GM18951 (cell line): ENCODE results near the gene CD8B2.

Experiments
- POLR2A ChIP-seq: IDR thresholded peaks from 4 replicates; pipeline ENCODE4 v1.6.1; 2011; ENCODE audit warnings: mild to moderate bottlenecking; ENCODE audit not compliant: insufficient read length, insufficient read depth; ENCODE audit errors: extremely low read depth
- in situ Hi-C: fragments of 300-500 bp; cut with MboI; formaldehyde crosslinking; loops from one replicate; pipeline ENCODE4 v1.12.0; 2022; ENCODE audit warnings: low sequenced_read_pairs, mixed read lengths, inconsistent platforms; ENCODE audit not compliant: unreplicated experiment

CD8B2 gene

GRCh38 chr2:106536490-106536889, 49.3 kb downstream of the CD8B2 start:
- in situ Hi-C loops: loop anchor here (25.0 kb wide), 1 partner anchor 274 kb away; no protein-coding TSS in a partner anchor

GRCh38 chr2:106537047-106537446, 49.9 kb downstream of the CD8B2 start:
- TF ChIP-seq POLR2A: no peak
- in situ Hi-C loops: loop anchor here (25.0 kb wide), 1 partner anchor 275 kb away; no protein-coding TSS in a partner anchor

More at GRCh38 chr2:106536490-106536889, 49.3 kb downstream of the CD8B2 start:
- TF ChIP-seq POLR2A: no peak

- in situ Hi-C loops: loop anchor here (25.0 kb wide), 1 partner anchor 275 kb away; no protein-coding TSS in a partner anchor
- TF ChIP-seq POLR2A: no peak
Observed at GRCh38 chr2:106537791-106538191, 50.6 kb downstream of the CD8B2 start.

GRCh38 chr2:106540886-106541285, 53.7 kb downstream of the CD8B2 start:
- in situ Hi-C loops: loop anchor here (25.0 kb wide), 1 partner anchor 279 kb away; no protein-coding TSS in a partner anchor
- TF ChIP-seq POLR2A: no peak

GRCh38 chr2:106541333-106541732, 54.2 kb downstream of the CD8B2 start:
- in situ Hi-C loops: loop anchor here (25.0 kb wide), 1 partner anchor 279 kb away; no protein-coding TSS in a partner anchor
- TF ChIP-seq POLR2A: no peak

- TF ChIP-seq POLR2A: no peak
- in situ Hi-C loops: loop anchor here (25.0 kb wide), 1 partner anchor 281 kb away; no protein-coding TSS in a partner anchor
Observed at GRCh38 chr2:106542746-106543359, 55.7 kb downstream of the CD8B2 start.

GRCh38 chr2:106545007-106545406, 57.8 kb downstream of the CD8B2 start:
- TF ChIP-seq POLR2A: no peak
- in situ Hi-C loops: loop anchor here (25.0 kb wide), 1 partner anchor 283 kb away; no protein-coding TSS in a partner anchor

GRCh38 chr2:106546391-106546990, 59.3 kb downstream of the CD8B2 start:
- in situ Hi-C loops: loop anchor here (25.0 kb wide), 1 partner anchor 284 kb away; no protein-coding TSS in a partner anchor
- no peak for TF ChIP-seq POLR2A

- TF ChIP-seq POLR2A: no peak
- in situ Hi-C loops: loop anchor here (25.0 kb wide), 1 partner anchor 285 kb away; no protein-coding TSS in a partner anchor
Observed at GRCh38 chr2:106547164-106547903, 60.2 kb downstream of the CD8B2 start.

- in situ Hi-C loops: no loop called here
- no peak for TF ChIP-seq POLR2A
Observed at GRCh38 chr2:106551417-106552130, 64.4 kb downstream of the CD8B2 start.

GRCh38 chr2:106552921-106553320, 65.8 kb downstream of the CD8B2 start:
- TF ChIP-seq POLR2A: no peak
- in situ Hi-C loops: no loop called here

- no peak for TF ChIP-seq POLR2A
- in situ Hi-C loops: no loop called here
Observed at GRCh38 chr2:106553321-106553720, 66.2 kb downstream of the CD8B2 start.
